COLO829 (cell line): ENCODE results near the gene GLI3.

Source experiments
- DNase-seq: peaks from one replicate; pipeline ENCODE4 v3.0.0; 2012; ENCODE audit warnings: low spot score

Gene GLI3

DNA sequence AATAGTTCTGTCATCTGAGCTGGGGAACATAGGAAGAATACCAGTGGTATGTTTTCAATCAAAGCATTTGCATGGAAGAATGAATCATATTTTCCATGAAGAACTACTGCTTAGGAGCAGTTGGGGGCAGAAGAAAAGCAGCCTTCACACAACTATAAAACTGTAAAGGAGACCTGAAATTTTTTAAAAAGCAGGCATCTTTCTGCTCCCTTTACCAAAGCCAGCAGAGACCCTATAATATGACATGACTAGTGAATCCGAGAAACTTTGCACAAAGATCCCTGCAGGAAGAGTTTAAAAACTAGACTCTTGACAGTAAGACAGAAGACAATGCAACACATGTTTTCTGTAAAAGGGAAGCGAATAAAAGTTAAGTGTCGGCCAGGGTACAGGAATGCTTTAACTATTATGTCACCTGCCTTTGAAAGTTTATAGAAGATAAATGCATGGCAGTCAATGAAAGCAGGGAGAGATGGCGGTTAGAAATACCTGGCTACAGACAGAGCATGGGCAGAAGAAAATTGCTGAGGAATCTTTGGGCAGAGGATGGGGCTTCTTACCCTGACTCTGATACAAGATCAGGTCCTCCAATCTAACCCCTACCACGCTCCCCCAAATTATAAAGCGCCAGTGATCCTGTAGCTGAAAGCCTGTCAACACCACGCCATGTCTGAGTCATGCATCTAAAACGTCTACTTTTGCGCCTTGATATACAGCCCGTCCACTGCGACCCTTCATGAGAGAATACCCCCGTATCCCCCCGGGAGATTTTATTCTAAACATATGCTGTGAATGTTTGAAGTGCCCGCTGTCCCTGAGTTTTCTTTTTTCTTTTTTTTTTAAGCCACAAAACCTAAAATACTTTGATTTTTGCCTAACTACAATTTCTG, 93.1 kb downstream of the GLI3 start:
- no peak for DNase-seq

- DNase-seq: no peak
Measured at GRCh38 chr7:42142089-42142488, 94.9 kb downstream of the GLI3 start.

- no peak for DNase-seq
Measured at GRCh38 chr7:42139751-42140150, 97.3 kb downstream of the GLI3 start.

DNA sequence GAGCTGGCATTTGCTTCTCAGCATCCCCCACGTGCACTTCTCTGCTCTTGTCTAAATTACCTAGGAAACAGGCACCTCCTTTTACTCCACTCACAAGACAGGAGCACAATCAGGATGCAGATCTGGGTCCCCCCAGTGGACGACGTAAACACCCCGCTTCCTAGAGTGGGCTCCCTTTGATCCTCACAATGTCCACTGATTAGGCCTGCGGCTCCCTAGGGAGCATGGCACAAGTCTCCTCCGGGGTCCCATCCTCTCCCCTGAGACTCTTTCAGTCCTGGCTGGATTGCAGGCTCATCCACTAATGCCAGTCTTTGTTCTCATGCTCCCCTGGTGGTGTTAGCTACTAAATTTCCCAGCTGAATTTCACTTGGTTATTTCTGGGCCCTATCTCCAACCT, 98.3 kb downstream of the GLI3 start:
- DNase-seq: no peak

DNA sequence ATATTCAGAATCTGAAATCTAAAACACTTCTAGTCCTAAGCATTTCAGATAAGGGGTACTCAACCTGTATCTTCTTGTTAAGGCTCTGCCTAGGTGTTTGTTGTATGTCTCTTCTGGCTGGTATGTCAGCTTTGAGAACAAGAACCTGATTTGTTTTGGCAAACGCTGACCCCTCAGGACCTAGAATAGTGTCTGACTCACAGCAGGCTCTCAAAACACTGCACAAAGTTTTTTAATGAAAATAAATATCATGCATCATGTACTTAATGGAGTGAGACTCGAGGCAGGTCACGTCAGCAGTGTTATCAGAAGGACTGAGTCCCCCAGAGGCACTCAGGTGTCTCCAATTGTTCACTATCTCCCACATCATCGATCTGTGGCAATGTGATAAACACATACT, 99.1 kb downstream of the GLI3 start:
- DNase-seq: no peak

DNA sequence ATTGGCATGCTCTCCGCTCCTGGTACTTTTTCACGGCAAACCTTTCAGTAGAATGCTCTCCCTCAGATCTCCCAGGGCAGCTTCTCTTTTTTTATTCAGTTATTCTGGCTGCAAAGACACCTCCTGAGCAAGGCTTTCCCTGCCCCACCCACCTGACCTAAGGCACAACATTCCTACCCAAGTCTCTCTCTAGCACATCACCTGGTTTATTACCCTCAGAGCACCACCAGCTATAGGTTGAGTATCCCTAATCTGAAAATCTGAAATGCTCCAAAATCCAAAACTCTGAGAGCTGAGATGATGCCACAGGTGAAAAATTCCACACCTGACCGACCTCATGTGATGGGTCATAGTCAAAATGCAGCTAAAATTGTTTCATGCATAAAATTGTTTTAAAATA, 99.6 kb downstream of the GLI3 start:
- DNase-seq: no peak

- DNase-seq: peak; percentile 77
Measured at GRCh38 chr7:42135728-42136127, 101.3 kb downstream of the GLI3 start.

DNA sequence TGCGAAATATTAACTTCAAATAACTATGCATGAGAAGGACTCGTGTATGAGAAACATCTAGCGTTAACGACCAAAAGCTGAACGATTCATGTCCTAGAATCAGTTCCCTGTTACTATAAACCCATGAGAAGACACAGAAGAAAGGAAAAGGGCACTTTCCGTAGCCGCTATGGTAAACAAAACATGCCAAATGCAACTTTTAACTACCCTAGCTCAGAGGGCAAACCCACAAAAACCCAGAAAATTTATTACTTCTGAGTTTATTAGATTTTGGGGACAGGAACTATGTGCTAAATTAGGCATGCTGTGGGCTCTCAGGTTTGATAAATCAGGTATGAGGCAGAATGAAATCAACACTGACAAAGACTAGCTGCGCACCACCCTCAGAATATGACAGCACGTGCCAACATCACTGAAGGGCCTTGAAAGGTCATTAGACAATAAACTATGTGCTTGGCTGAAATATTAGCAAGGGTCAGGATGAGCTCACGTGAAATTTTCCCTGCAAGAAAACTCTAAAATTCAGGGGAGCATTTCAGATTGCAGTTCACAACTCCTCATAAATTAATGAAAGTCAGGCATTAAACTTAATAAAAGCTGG, 102.6 kb downstream of the GLI3 start:
- DNase-seq: no peak

- no peak for DNase-seq
Measured at GRCh38 chr7:42133321-42133720, 103.7 kb downstream of the GLI3 start.

GRCh38 chr7:42128703-42129102, 108.3 kb downstream of the GLI3 start:
- no peak for DNase-seq

DNA sequence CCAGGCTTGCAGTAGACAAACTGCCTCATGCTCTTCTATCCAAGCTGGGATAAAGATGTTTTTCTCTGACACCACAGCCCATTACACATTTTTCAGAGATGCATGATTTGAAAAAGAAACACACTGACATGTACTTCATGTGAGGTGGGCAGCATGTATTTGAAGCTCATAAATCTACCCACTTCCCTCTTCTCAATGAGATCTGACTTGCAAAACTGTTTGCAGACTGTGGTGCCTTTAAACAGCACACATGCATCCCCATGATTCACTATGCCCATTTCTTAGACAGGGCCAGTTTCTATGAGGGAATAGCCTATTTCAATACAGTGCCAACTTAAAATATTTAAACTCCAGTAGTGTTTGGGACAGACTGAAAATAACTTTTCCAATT, 109.8 kb downstream of the GLI3 start:
- no peak for DNase-seq

DNA sequence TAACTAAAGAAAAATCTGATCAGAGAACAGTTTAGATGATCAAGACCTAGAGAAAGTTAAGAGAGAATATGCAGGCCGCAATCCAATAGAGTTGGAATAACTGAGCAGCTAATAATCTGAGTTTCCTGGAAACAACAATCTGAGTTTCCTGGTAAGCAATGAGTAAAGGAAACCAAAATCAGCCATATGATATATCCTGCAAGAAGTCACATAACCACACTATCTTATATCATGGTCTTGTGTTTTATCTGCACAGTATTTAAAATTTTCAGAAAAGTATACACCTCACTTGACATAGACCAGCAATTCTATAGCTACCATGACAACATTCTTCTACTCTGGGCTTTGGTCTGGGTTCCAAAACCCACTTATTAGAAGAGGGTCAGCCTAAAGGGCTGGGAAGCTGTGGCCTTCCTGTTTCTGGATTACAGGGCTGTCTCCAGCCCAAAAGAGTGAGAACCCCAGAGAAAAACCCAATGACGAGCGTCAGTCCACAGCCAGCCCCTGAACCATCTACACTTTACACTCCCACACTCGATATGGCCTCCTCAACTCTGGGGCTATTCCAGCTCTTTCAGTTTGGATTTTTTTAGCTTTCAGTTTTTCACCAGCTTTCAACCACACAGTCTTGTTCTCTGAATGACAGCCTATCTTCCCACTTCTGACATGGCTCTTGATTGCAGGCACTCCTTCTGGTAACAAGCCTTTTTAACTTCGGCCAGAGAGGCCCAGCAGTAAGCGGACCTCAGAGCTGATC, 110.4 kb downstream of the GLI3 start:
- DNase-seq: no peak

DNA sequence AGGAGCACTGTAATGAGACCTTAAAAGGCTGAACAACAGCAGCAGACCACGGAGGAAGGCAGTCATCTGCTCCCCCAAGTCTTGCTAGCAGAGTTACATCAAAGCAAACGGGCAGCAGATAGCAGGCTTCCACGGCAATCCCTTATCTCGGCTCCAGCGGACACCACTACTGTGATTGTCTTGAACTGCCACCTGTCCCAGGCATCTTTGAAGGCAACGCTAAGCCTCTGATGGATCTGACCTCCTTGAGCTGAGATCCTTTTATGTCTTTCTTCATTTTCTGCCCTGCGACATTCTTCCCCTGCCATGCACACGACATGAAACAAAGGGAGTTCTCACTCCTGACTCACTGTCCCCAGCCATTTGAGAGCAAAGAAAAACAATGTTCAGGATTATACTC, 111.7 kb downstream of the GLI3 start:
- no peak for DNase-seq

DNA sequence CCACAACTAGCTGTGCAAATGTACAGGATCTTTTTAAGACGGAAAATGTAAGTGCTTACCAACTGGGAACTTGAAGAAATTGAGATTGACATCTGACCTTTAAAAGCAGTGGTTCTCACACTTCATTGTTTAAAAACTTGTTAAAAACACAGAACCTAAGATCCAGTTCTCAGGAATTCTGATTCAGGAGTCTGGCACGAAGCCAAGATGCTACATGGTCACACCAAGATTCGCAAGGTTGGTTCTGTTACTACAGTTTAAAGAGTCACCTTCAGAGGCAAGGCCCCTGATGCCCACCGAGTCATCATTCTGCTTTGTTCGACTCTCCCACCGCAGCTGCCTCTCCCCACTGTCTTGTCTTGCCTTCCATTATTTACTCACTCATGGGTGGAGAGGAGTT, 113.3 kb downstream of the GLI3 start:
- no peak for DNase-seq

DNA sequence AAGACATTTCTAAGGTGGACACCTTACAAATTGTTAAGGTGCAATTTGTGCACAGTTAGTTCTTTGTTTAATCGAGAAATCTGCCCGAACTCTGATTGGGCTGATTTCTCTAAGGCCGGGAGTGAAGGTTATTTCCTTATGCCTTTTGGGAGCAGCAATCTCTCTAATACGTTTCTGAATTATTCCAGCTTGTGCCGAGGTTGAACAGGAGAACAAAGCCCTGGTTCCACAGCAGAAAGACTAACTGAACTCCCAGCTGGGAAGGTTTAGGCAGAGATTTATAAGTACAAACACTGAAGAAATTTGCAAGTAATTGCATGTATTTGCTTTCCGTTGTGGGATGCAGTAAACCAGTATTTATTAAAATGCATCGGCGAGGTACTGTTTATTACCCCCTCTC, 116.8 kb downstream of the GLI3 start:
- no peak for DNase-seq

GRCh38 chr7:42117201-42117600, 119.8 kb downstream of the GLI3 start:
- DNase-seq: no peak

DNA sequence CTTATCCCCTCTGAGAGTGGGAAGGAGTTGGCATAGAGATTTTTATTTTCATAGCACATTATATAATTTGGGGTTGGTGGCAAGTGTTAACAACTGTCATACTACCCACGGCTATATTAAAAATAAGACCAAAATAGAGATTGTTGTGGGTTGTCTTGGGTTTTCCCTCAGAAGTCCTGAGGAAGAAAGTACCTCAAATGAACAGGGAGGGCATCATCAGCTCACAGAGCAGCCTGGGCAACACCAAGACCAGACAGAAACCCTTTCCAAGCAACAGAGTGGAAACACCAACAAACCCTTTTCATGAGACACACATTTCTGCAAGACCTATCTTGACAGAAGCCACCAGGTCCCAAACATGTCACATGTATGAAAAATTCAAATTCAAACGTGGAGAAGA, 121.2 kb downstream of the GLI3 start:
- DNase-seq: no peak

DNA sequence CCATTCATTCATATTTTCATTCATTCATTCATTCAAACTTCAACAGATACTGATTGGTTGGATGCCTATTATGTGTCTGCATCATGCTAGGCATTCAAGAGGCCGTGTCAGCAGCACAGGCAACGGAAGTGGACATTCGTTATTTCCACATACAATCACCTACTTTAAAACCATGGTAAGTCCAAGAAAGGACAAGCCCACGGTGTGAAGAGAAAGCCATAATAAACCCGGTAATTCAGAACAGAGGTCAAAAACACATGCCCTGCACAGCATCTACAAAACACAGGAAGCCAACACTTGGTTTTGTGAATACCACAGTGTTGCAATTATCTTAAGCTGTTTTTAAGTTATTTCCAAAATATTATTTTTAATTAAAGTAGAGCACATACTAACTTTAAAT, 126.7 kb downstream of the GLI3 start:
- no peak for DNase-seq

DNA sequence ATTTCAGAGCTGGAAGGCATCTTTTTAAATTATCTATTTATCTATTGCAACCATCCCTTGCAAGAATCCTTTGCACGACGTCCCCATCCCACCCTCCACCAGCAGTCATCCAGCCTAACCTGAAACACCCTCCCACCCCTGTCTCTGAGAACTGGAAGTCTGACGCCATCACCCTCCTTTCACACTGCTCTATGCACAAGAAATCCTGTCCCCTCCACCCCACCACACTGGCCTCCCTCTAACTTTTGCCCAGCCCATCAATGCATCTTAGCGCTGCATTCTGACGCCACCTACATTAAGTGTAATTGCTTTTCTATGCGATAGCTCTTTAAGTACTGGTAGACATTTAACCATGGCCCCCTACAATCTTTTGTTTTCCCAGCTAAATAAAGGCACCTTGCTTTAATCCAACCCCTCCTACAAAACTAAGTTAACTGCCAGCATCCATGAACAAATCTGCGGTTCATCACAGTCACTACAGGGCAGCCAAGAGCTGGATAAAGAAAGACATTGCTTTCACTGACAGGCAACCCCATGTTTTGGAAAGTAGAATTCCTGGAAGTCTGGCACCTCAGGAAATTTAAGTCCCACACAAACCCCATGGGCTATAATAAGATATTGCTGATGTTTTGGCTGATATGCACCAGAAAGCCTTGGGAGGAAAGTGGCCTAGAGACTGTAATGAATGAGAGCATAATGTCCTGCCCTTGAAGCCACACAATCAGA, 128.0 kb downstream of the GLI3 start:
- no peak for DNase-seq

GRCh38 chr7:42107484-42108240, 129.3 kb downstream of the GLI3 start:
- peak; percentile 74 for DNase-seq

GRCh38 chr7:42106562-42106961, 130.4 kb downstream of the GLI3 start:
- no peak for DNase-seq
